ENCODE measurements around the gene CRADD.

DNA sequence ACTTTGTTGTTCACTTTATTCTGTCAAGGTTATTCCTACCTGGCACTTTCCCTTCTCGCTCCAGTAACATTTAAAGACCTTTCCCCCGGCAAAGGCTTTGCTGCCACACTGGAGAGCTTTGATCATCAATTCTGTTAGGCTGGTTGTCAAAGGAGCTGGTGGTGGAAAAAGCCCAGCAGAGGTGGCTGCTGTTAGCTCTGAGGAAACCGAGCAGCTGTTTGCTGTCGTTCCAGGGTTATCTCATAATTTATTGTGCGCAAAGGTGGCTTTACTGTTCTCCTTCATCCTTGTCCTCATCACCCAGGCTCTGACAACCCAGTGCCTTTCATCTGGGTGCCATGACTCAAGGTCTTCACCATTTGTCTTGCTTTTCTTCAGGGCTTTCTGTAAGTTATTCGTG is 38.2 kb upstream of the CRADD start:
- TF ChIP-seq, protein P1, sequence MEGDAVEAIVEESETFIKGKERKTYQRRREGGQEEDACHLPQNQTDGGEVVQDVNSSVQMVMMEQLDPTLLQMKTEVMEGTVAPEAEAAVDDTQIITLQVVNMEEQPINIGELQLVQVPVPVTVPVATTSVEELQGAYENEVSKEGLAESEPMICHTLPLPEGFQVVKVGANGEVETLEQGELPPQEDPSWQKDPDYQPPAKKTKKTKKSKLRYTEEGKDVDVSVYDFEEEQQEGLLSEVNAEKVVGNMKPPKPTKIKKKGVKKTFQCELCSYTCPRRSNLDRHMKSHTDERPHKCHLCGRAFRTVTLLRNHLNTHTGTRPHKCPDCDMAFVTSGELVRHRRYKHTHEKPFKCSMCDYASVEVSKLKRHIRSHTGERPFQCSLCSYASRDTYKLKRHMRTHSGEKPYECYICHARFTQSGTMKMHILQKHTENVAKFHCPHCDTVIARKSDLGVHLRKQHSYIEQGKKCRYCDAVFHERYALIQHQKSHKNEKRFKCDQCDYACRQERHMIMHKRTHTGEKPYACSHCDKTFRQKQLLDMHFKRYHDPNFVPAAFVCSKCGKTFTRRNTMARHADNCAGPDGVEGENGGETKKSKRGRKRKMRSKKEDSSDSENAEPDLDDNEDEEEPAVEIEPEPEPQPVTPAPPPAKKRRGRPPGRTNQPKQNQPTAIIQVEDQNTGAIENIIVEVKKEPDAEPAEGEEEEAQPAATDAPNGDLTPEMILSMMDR (IDR thresholded peaks at IDR 0.05), result no peak
- no peak for TF ChIP-seq POLR2AphosphoS5 (IDR thresholded peaks at IDR 0.05)
- TF ChIP-seq POLR2A (IDR thresholded peaks at IDR 0.05; ENCODE audit: low read depth), result no peak
